Activated CD8-positive, alpha-beta memory T cell treated with anti-CD3 and anti-CD28 coated beads for 36 hours (primary cell): ENCODE data around the gene ATP8A2. TPM values are rescaled to one million over a fixed set of nuclear protein-coding genes. Genes with fewer than 3 reads are reported as not detected.

Experiments used
- CTCF ChIA-PET: fragments of 350-600 bp; sonication (Branson Sonifier 250); formaldehyde crosslinking; loops from one replicate; lab custom pipeline; 2021; ENCODE audit warnings: antibody characterized with exemption; lab: Charles Lee
- POLR2A ChIA-PET: fragments of 350-600 bp; sonication (Branson Sonifier 250); formaldehyde crosslinking; loops from one replicate; lab custom pipeline; 2021; ENCODE audit warnings: antibody characterized with exemption; lab: Charles Lee
- total RNA-seq, 2 experiments: library from RNA; stranded (reverse); gene quantifications; one replicate each; pipeline ENCODE4 v1.2.3, GENCODE V29; 2021

The ATP8A2 gene
- total RNA-seq, 2 experiments from 2014 or later = 0.75 to 0.97 TPM

DNA sequence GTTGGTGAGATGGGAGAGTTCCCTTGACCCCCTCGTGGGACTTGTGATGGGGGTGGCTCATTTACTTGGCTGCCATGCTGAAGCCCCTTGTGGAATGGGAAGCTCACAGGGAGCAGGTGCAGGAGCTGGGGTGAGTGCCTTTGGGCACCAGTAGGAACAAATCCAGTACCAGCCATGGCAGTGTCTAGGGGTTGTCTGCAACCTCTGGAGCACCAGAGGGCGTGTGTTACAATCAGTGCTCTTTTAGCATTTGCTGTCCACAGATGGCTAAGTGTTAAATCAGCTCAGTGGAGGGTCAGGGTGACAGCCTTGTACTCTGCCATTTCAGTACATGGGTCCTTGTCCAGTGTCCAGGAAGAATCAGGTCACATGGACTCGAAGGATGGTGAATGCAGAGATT lies 75.6 kb downstream of the ATP8A2 start:
- ChIA-PET CTCF (no interaction called here), POLR2A (no interaction called here)

DNA sequence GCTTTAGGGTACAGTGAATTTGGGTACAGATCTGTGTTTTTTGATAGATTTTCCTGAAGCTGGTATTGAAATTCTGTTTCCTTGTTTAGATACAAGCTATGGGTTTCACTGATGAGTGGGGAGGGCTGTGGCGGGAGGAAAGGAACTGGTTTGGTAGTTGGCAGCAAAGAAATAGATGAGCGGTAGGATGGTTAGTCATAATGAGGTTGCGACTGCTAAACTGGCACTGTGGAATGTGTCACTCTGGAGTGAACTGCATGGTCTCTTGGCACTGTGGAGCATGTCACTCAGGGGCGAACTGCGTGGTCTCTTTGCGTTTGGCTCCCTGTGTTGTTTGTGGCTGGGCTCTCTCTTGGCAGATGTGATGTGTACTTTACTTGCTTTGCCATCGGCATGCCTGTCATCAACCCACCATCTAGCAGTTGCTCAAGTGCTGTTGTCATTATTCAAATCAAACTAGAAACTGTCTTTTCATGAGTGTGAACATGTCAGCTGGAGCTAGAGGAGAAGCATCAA lies 82.1 kb downstream of the ATP8A2 start:
- POLR2A ChIA-PET = no interaction called here

DNA sequence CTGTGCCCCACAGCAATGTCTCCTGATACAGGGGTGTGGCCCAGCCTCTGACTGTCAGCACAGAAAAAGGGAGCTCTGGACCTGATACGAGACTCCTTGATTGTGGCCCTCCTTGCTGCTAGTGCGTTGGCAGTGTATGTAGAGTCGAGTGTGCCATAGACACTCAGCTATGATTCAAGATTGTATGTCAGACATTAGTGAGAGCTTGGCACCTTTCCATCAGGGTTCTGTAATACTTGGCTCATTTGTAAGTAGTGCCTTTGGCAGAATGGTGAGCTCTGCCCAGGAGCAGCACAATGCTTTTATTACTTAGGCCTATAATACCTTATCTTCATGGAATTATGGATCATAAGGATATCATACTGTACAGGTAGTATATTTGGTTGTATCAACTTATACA lies 83.4 kb downstream of the ATP8A2 start:
- ChIA-PET POLR2A (no interaction called here), CTCF (no interaction called here)

More for the DNA sequence above, 82.1 kb downstream of the ATP8A2 start:
- CTCF ChIA-PET = no interaction called here

DNA sequence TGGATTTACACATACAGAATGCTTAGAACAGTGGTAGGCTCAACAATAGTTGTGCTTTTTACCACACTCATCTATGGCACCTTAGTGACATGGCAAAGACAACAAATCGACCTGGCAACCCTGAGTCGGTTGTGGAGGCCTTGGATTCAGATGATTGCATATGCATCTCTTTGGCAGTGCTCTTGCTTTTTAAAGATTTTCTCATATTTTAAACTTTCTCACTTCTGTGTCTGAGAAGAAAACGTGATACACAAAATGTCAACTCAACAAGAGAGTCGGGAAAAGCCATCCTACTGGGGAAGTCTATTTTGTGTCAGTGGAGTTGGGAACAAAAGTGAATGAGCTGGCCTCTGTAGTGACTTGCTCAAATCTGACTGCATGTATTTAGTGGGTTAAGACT lies 85.8 kb downstream of the ATP8A2 start:
- ChIA-PET POLR2A (no interaction called here), CTCF (no interaction called here)

DNA sequence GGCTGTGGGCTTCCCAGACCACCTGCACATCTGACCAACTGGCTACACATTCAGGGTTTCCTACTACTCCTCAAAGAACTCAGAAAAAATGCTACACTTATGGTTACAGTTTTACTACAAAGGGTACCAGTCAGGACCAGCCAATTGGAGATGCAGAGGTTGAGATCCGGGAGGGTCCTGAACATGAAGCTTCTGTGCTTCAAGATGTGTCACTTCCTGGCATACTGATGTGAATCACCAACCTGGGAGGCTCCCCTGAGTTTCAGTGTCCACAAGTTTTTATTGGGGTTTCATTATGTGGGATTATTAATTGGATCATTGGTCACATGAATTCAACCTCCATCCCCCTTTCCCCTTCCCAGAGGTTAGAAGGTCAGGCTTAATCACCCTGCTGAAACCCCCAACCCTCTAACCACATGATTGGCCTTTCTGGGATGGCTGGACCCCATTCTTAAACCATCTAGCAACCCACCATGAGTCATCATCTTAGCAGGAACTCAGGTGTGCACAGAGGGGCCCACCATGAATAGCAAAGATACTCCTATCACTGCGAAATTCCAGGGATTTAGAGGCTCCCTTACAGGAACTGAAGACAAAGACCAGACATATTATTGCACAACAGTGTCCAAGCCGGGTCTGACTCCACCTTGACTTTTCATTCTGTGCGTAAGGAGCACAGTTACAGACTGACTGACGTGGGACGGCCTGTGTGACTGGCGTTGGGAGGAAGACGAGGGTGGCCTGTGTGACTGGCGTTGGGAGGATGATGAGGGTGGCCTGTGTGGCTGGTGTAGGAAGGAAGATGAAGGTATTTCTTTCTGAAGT lies 90.7 kb downstream of the ATP8A2 start:
- CTCF ChIA-PET = no interaction called here
- POLR2A ChIA-PET = no interaction called here

DNA sequence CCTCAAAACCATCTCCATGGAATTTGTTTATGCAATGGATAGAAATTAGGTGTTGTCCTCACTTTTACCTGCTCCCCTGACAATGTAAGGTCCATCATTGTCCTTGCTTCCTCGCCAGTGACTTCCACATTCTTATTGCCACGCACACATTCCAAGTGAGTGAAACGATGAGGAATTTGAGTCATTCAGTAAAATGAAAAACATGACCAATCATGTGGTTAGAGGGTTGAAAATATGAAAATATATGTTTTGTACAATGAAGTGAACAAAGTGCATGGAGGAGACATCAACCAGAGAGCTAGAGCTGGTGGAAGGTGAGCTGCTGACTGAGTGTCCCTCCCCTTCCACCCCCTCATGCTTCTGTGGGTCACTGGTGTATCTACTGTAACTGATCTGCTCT lies 91.7 kb downstream of the ATP8A2 start:
- CTCF ChIA-PET = no interaction called here

DNA sequence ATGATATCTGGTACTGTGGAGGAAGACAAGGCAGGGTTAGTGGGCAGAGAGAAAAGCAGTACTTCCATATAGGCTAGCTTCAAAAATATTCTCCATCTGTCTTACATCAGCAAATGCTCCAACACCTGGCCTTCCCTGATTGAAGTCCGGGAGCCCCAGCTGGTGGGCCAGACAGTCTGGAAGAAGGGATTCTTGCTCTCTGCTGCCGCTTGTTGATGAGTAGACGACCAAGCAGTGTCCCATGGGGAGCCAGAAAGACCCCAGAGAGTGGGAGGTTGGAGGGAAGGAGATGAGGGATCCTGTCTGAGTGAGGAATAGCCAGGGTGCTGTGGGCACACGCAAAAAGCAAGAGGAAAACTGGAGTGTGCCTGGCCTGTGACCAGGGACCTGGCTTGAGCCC lies 95.1 kb downstream of the ATP8A2 start:
- CTCF ChIA-PET = no interaction called here
- POLR2A ChIA-PET = no interaction called here

More for the DNA sequence above, 91.7 kb downstream of the ATP8A2 start:
- POLR2A ChIA-PET = no interaction called here

DNA sequence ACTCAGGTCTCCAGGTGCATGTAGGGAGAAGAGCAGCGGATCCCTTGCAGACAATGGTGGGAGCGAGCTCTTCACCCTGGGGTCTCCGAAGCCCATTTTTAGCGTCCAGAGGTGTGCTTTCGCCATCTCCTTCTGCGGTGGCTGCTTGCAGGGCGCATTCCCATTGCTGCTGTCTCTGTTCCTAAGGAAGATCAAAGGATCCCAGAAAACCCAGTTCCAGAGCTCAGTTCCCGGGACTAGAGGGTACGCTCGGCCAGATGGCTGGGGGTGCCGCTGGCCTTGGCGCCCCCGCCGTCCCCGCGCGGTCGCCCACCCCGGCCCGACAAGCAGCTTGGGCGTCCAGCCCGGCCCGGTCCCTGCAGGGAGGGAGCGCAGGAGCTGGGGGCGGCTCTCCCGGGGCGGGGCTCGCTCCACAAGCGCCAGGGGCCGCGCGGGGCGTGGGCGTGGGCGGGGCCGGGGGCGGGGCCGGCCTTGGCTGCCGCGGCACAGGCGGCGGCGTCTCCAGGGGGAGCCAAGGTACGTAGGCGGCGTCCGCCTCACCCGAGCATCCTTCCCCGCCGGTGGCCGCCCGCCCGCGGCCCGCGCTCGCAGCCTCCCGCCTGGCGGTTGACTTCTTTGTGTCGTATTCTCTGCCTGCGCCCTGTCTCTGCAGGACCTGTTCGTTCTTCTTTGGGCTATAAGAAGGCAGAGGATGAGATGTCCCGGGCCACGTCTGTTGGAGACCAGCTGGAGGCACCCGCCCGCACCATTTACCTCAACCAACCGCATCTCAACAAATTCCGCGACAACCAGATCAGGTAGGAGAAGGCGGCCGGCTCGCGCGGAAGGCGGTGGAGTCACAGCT lies 96.8 kb downstream of the ATP8A2 start:
- POLR2A ChIA-PET = no interaction called here
- CTCF ChIA-PET = no interaction called here

DNA sequence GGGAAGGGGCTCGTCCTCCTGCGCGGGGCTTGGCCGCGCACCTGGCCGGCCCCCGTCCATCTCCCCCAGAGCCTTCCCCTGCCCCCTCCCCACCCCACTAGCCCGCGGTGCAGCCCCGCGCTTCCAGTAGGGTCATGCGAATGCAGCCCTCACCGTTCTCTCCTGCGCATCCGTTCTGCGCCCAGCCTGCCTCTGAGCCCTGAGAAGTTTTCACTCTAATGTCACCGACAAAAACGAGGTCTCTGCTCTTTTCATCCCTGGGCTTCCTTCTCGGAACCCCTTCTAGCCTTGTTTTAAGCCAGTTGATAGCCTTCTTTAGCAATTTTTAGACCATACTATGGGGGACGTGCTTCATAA lies 97.4 kb downstream of the ATP8A2 start:
- ChIA-PET POLR2A (no interaction called here), CTCF (no interaction called here)

DNA sequence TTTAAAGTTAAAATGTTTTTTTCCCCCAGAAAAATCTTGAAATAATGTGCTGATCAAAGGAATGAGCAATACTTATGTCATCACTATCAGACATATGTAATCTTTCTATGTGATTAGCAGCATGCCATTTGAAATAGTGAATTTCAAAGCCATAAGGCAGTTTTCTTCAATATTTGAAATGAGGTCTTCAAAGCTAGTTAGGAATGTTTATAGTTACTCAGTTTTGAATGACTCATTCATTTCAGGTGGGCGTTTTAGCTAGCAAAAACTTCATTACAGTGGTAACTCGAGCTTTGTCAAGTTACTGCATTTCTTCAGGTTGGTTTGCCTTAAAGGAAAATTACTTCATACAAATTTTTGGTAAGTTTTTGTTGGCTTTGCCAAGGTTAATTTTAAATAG lies 102.1 kb downstream of the ATP8A2 start:
- ChIA-PET POLR2A (no interaction called here), CTCF (no interaction called here)

DNA sequence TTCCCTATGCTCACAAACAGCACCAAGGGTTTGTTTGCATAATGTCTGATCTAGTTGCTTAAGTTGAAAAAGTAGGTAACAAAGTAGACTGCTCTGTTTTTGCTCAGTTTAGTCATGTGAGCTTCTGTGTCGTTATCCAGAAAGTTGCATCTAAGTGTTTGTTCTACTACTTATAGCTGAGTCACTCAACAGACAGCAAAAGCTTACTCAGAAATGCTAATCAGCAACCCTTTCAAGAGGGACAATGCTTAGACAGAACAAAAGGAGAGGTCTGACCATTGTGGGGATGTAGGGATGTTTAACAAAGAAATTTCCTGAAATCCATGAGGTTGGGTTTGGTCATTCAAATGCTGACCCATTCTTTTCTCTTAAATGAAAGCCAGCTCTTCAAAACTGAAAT lies 106.4 kb downstream of the ATP8A2 start:
- ChIA-PET CTCF (no interaction called here), POLR2A (no interaction called here)

DNA sequence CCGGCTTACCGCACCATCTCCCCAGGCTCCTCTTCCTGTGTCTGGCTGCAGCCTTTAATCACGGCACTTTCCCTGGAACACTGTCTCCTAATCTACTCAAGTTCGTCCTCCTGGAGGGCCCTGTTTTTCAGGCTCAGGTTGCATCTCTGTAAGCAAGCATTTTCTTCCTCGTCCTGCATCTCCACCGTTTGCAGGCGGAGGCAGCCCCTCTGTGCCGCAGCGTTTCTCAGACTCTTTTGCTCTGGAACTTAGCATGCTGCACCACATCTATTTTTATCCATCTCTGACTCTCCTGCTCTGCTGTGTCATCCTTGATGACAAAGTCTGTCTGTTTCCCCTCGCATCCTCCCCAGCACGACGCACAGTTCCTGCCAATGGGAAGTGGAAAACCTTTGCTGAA lies 117.5 kb downstream of the ATP8A2 start:
- POLR2A ChIA-PET = no interaction called here

DNA sequence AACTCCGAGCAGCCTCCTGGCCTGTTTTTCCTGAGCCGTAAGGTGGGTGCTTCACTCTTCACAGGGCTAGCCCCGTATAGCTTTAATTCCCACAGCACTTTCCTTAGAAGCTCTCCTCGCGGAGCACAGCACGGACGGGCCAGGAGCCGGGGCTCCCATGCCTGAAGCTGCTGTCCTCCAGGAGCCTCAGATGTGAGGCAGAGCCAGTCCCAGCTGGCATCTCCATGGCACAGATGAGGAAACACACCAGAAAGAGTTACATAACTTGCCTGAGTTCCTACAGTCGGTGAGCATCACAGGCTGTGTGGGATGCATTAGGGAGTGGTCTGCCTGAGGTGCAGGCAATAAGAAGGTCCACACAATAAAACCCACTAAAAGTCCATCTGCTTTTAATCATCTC lies 118.5 kb downstream of the ATP8A2 start:
- POLR2A ChIA-PET = no interaction called here
- CTCF ChIA-PET = no interaction called here

More for the DNA sequence above, 117.5 kb downstream of the ATP8A2 start:
- CTCF ChIA-PET = no interaction called here

DNA sequence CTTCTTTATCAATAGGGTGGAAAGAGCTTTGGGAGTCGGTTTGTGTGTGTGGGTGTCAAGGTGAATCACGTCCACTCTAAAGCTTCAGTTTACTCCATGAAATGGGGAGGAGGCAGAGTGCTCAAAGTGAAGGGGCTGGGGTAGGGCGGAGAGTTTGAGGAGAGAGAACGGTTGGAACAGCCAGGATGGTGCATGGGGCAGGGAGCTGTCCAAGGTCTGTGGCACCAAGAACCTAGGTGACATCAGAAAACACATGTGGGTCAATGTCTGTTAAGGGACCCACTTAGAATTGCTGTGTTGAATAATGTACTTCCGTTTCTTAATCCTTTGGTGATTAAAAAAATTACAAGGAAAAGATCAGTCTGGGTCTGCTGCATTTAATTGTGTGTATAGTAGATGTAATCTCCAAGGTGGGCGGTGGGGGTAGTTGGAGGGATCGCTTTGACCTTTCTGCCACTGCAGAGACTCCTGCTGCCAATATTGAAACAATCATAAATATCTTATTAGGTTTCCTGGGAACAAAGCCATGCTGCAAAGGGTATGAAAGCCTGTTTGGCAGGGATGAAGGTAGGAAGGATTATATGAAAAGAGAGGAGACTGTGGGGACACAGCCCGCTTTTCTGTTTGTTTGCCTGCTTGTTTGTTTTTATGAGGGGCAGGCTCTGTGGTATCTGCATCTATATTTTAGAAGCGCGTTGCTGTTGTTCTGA lies 122.3 kb downstream of the ATP8A2 start:
- ChIA-PET CTCF (no interaction called here), POLR2A (no interaction called here)

DNA sequence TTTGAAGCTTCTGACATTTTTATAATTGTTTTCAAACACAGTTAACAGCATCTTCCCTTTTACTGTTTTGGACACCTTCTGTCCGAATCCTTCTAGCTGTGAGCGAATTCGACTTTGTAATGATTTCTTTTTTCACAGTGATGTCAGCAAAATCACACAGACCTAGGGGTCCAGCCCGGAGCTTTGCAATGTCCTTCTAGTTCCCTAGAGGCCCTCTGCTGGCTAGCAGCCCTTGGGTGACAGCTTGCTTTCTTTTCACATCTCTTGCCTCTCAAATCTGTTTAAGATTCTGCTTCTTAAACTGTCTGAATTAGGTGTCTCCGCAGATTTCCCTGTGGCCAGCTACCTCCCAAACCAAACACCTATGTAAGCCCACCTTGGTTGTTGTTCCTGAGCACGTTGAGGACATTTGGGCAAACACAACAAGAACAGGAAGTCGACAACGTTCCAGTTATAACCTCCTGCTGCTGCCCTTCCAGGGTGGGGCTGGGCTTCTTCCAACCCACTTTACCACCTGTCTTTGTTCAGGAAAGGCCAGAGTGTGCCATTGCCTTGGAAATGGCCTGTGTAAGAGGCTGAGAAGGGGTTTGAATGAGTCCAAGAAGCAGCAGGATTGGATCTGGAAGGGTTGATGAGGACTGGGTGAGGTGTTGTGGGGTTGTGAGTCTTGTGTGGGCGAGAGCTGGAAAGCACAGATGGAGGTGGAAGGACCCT lies 123.1 kb downstream of the ATP8A2 start:
- ChIA-PET POLR2A (no interaction called here), CTCF (no interaction called here)

DNA sequence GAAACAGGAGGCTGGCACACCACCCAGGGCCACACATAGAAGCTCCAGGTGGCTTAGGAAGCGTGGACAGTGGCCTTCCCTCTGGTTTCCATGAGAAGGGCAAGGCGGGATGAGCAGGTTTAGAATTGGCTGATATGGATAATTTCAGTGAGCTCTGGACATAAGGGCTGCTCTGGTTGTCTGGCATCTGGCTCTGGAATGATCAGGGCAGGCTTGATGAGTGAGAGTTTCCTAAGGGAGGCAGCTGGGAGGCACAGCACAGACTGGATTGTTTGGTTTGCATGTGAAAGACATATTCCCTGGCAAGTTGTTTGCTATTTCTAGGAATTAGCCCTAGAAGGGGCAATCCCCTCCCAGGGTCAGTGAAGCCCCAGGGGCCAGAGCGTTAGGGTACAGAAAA lies 129.5 kb downstream of the ATP8A2 start:
- ChIA-PET POLR2A (no interaction called here), CTCF (no interaction called here)

DNA sequence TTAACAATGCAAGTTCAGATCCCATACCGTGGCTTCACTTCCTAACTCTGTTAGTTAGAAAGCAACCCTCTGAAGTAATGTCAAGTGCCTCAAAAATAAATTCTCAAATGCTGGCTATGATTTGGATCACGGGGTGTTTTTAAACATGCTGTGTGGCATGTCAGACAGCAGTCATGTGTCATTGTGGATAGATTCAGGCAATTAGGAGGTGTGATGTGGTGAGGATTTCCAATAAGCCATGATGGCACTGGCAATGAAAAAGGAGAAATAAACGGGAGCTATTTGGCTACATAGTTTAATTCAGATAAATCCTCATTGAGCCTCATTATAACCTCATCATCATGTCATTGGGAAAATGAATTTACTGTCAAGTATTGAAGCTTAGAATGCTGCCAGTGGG lies 130.3 kb downstream of the ATP8A2 start:
- POLR2A ChIA-PET = no interaction called here
- CTCF ChIA-PET = no interaction called here

DNA sequence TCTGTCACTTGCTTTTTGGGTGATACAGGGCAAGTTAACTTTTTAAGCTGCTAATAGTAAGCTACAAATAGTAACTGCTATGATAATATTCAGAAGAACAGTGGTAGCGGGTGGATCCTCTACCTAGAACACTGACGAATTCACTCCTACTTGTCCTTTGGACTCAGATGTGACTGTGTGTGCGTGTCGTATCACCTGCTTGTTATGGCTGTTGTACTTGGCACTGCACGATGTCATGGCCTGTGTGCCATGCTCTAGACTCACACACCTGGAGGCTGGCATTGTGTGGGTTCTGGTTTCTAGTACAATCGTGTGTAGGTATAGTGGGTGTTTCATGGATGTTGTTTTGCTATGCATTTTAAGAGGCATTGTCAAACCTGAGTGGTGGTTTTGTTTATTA lies 130.8 kb downstream of the ATP8A2 start:
- ChIA-PET CTCF (no interaction called here), POLR2A (no interaction called here)

DNA sequence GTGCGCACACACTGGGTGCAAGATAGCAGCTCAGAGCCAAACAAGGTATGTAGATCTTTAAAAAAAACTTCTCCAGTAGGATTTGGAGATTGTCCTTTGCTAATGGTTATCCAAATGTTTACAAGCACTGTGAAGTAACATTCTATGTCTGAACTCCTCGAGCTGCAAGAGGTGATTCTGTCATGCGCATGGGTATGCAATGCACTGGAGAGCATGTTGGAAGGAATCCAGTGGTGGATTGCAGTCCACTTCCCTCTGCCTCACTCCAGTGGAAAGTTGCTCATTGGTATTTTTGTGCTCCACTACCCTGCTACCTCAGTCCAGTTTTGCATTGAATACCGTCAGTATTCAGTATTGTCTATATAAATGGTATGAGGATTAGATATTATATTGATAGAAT lies 132.1 kb downstream of the ATP8A2 start:
- POLR2A ChIA-PET = no interaction called here
- CTCF ChIA-PET = no interaction called here

DNA sequence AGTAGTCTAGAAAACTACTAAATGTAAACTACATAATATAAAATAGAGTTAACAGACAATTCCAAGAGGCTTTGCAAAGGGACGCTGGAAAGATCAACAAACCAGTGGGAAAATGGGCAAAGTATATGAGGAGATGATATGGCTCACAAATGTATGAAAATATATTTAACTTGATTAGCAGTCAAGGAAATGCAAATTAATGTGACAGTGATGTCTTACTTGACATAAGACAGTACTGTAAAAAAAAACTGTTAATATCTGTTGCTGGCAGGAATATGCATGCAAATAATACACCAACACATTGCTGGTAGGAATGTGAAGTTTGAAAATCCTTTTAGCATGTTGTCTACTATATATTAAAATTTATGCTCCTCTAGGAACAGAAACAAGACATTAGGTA lies 136.1 kb downstream of the ATP8A2 start:
- ChIA-PET CTCF (no interaction called here), POLR2A (no interaction called here)
